Ovary (tissue), 9 donors: Measurements from ENCODE around the gene ALLC. TPM values are rescaled to one million over a fixed set of nuclear protein-coding genes. Genes with fewer than 3 reads are reported as not detected.

Experiments
- DNase-seq, 5 donors: peaks; one replicate each; pipeline ENCODE4 v3.0.0-alpha.2; 2019 to 2020
- H3K27ac ChIP-seq, 2 donors: fragments of 200-600 bp; one replicate each; pipeline versions ENCODE4 v1.5.1 to v1.8.0; 2019 to 2022
- H3K27me3 ChIP-seq: fragments of 200-600 bp; one replicate; pipeline ENCODE4 v1.8.0; 2022
- H3K36me3 ChIP-seq: fragments of 200-600 bp; sonication (generic); one replicate; pipeline ENCODE4 v1.5.1; 2019
- H3K4me1 ChIP-seq: one replicate; pipeline ENCODE4 v1.8.1; 2013; ENCODE audit warnings: mild to moderate bottlenecking, moderate library complexity; ENCODE audit not compliant: insufficient read depth
- H3K4me3 ChIP-seq: fragments of 200-600 bp; sonication (generic); one replicate; pipeline ENCODE4 v1.5.1; 2017
- H3K9me3 ChIP-seq, 2 donors: fragments of 200-600 bp in 1 of 2; sonication (generic) in 1 of 2; one replicate each; pipeline versions ENCODE4 v1.5.1 to v1.8.1; 2013 to 2019; ENCODE audit warnings: mild to moderate bottlenecking in 1 of 2, moderate library complexity in 1 of 2
- EP300 ChIP-seq: sonication (generic); formaldehyde crosslinking; IDR thresholded peaks from one replicate; pipeline ENCODE4 v1.6.1; 2017; ENCODE audit warnings: antibody characterized with exemption
- POLR2A ChIP-seq: fragments of 450-650 bp; IDR thresholded peaks from one replicate; pipeline ENCODE4 v1.6.1; 2017; ENCODE audit warnings: antibody characterized with exemption, mild to moderate bottlenecking, moderate library complexity
- WGBS, 3 donors: extraction: QIAGEN DNeasy Blood & Tissue Kit in 1 of 3; methylation state at CpG; one replicate each; pipeline versions ENCODE4 v1.1.5 to v1.1.7; 2013 to 2017; 5-methylcytosine and 5-hydroxymethylcytosine counted together
- intact Hi-C, 4 donors: fragments of 100-400 bp; cut with DNase I; formaldehyde crosslinking; loops; one replicate each; pipeline versions ENCODE4 v1.11.0 to v1.15.1; 2022 to 2023
- polyA plus RNA-seq, 2 donors: library from polyadenylated mRNA; stranded (reverse); fragments of 200-250 nt in 1 of 2; fragments of 350-450 nt in 1 of 2; fragmentation: Illumina TruSeq in 1 of 2; extraction: RNeasy Lipid Tissue Mini Kit (QIAGEN cat#74804) in 1 of 2; gene quantifications; one replicate each; pipeline ENCODE4 v1.2.3, GENCODE V29; 2013 to 2014
- total RNA-seq, 7 donors: library from RNA; depleted of rRNA in 2 of 7; stranded (reverse); fragments of >200 nt in 2 of 7; fragmentation: NEBNext Ultra II Directional in 3 of 7; extraction: Animal tissue kit (Norgen Biotek cat#: 25700) in 3 of 7; gene quantifications; one replicate each; pipeline versions ENCODE4 v1.1.0 to v1.2.4, GENCODE V29; 2016 to 2023
- TF ChIP-seq, protein P1 (sequence below), 3 donors: fragments of 450-650 bp in 2 of 3; fragments of 200-600 bp in 1 of 3; IDR thresholded peaks; one replicate each; pipeline versions ENCODE4 v1.5.1 to v1.8.0; 2016 to 2022; ENCODE audit warnings: antibody characterized with exemption in 3 of 3, mild to moderate bottlenecking in 1 of 3
- donor health status: DM: no; HTN: no; CAD: no; lungs with moderate emphysema.
- donor health status: DM: no; HTN: no; CAD: no.
- donor health status: Bipolar disorder and iron deficiency.
- donor health status: DM: yes; HTN: yes; CAD: no.
- donor health status: DM: no; HTN: no; CAD: no.
- donor health status: DM: yes; HTN: yes; CAD: no.

Gene ALLC
- total and polyA plus RNA-seq, 9 donors = 0.20 to 1.2 (median 0.76) TPM; not detected in 5

DNA sequence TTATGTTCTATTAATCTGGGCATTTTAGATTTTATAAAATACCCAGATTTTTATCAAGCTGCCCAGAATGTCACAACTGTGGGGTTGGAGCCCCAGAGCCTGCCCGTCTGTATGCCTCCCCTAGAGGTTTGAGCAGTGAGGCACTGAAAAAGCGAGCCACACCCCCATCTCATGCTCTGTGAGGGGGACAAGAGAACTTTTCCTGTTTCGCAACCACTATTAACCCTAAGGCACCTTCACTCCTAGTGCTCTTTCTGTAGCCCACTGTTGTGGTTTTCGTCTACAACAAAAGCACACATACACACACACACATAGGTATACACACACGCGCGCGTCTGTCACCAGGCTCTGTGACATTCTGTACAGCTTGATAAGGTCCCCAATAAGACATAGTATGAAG lies 83.4 kb downstream of the ALLC start:
- TF ChIP-seq, protein P1, sequence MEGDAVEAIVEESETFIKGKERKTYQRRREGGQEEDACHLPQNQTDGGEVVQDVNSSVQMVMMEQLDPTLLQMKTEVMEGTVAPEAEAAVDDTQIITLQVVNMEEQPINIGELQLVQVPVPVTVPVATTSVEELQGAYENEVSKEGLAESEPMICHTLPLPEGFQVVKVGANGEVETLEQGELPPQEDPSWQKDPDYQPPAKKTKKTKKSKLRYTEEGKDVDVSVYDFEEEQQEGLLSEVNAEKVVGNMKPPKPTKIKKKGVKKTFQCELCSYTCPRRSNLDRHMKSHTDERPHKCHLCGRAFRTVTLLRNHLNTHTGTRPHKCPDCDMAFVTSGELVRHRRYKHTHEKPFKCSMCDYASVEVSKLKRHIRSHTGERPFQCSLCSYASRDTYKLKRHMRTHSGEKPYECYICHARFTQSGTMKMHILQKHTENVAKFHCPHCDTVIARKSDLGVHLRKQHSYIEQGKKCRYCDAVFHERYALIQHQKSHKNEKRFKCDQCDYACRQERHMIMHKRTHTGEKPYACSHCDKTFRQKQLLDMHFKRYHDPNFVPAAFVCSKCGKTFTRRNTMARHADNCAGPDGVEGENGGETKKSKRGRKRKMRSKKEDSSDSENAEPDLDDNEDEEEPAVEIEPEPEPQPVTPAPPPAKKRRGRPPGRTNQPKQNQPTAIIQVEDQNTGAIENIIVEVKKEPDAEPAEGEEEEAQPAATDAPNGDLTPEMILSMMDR (IDR thresholded peaks at IDR 0.05) = no peak
- TF ChIP-seq POLR2A = no peak
- TF ChIP-seq EP300 = no peak
- DNase-seq = no peak
- no peak overlapping the region for H3K27ac ChIP-seq
- intact Hi-C loops = no loop called here
- H3K36me3 ChIP-seq = no peaks in the 10 kb centered on the region
- no peak overlapping the region for H3K4me3 ChIP-seq
- no peaks in the 10 kb centered on the region for H3K27me3 ChIP-seq
- 82 to 85% (median 83%) methylated on average over 8 of the region's 8 CpGs for WGBS, 3 donors
- no peaks in the 10 kb centered on the region for H3K4me1 ChIP-seq
- no peaks in the 10 kb centered on the region for H3K9me3 ChIP-seq

DNA sequence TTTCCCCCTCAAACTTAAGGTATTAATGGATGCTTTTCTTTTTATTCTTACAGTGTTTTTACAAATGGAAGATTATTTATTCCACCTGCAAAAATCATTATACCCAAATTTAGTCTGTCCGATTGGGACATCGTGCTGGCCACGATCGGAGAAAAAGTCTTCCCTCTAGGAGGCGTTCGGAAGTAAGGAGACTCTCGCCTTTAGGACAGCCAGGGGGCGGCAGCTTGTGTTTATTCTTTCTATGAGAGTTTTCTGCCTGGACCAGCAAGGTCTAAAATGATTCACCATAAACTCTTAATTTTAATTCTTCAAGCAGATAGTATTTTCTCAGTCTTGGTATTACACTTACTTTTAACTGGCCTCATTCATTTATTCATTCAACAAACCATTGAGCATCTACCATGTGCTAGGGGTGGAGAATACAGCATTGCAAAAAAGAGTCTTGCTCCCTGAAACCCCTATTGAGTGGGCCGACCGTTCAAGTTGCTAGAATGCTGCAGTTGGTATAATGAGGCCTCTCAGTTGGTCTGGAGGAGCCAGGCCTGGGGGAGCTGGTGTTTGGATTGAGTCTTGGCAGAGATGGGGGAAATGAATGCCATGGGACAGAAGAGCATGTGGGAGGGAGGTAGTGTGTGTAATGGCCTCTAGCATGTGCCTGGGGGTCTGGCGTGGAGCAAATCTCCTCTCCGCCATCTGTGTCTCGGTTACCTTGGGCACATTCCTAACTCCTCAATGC lies 84.0 kb downstream of the ALLC start:
- no peak for DNase-seq
- TF ChIP-seq, protein P1 (IDR thresholded peaks at IDR 0.05) = no peak
- TF ChIP-seq POLR2A (no peak), EP300 (no peak)
- 89 to 91% (median 90%) methylated on average over 13 of the region's 13 CpGs for WGBS, 3 donors
- Histone ChIP-seq H3K9me3 (no peaks in the 10 kb centered on the region), H3K27ac (no peak overlapping the region), H3K36me3 (no peaks in the 10 kb centered on the region), H3K4me3 (no peak overlapping the region), H3K4me1 (no peaks in the 10 kb centered on the region), H3K27me3 (no peaks in the 10 kb centered on the region)
- intact Hi-C loops = no loop called here

DNA sequence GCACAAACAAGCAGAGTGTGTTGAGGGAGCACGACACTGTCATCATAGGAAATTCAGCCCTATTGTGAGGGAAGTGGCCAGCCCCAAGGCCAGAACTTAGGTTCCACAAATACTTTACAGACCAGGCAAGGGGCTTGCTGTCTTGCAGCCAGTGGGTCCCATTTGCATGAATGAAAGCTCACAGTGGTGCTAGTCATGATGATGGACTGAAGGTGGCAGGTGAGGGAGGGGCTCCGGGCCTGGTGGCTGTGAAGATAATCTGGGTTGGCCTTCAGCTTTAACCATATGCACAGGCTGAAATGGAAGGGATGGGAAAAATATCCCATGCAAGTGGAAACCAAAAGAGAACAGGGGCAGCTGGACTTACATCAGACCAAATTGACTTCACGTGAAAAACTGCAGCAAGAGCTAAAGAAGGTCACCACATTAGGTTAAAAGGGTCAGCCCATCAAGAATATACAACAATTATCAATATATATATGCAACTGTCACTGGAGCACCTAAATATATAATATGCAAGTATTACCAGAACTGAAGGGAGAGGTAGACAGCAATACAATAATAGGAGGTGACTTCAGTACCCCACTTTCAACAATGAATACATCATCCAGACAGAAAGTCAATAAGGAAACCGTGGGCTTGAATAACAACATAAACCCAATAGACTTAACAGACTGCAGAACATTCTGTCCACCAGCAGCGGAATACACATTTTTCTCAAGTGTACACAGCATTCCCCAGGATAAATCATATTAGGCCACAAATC lies 84.9 kb downstream of the ALLC start:
- no peak for DNase-seq
- no peaks in the 10 kb centered on the region for H3K36me3 ChIP-seq
- WGBS, 3 donors = 62 to 67% (median 65%) methylated on average over 5 of the region's 5 CpGs
- no peak overlapping the region for H3K27ac ChIP-seq
- TF ChIP-seq EP300 (no peak), POLR2A (no peak)
- TF ChIP-seq, protein P1 (IDR thresholded peaks at IDR 0.05) = no peak
- H3K27me3 ChIP-seq = no peaks in the 10 kb centered on the region
- no peaks in the 10 kb centered on the region for H3K9me3 ChIP-seq
- intact Hi-C loops = no loop called here
- no peak overlapping the region for H3K4me3 ChIP-seq
- H3K4me1 ChIP-seq = no peaks in the 10 kb centered on the region

DNA sequence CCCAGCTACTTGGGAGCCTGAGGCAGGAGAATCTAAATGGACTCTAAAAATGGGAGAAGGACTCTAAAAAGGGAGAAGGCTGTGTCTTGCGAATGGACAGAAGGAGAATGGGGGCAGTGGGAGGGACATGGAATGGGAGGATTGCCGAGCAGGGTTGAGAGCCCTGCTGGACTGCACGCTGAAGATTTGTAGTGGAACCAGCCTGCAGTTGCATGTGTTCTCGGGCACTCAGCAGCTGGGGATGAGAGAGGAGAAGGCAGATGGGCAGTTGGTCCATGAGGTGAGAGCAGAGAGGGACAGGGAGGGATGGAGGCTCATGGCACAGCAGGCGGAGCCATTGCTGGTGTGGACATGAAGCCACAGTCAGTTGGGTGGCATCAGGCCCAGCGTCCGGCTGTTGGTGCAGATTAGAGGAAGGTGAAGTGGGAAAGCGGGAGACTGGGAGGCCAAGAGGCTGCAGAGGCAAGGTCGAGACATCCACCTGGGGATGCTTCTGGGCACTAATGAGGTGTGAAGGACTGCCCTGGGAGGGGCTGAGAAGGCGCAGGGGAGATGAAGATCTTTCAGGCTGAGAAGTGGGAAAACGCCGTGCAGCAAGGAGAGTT lies 86.1 kb downstream of the ALLC start:
- Histone ChIP-seq H3K36me3 (no peaks in the 10 kb centered on the region), H3K27ac (no peak overlapping the region), H3K27me3 (no peaks in the 10 kb centered on the region), H3K9me3 (no peaks in the 10 kb centered on the region), H3K4me1 (no peaks in the 10 kb centered on the region), H3K4me3 (no peak overlapping the region)
- WGBS, 3 donors = 93 to 95% (median 93%) methylated on average over 12 of the region's 12 CpGs
- intact Hi-C loops = no loop called here
- DNase-seq = no peak
- TF ChIP-seq POLR2A (no peak), EP300 (no peak)
- TF ChIP-seq, protein P1 (IDR thresholded peaks at IDR 0.05) = no peak
